GM12878 (cell line): ENCODE data around the gene ATN1. TPM values are rescaled to one million over a fixed set of nuclear protein-coding genes. Genes with fewer than 3 reads are reported as not detected.

Experiments used
- ATAC-seq: fragments of 200-7000 bp; cut with Tn5 transposase; 3 replicates; pipeline ENCODE4 v1.9.1; 2020; ENCODE audit warnings: mild to moderate bottlenecking, moderate library complexity
- BruUV-seq: library from RNA; stranded (reverse); fragments of 400-500 nt; replicated peaks from 2 replicates; lab custom pipeline; 2021; lab: Mats Ljungman, UMichigan
- CTCF ChIA-PET: fragments of 300-600 bp; sonication (Branson Sonifier 250); formaldehyde crosslinking; extraction: SDS; loops from one replicate; lab custom pipeline; 2021; ENCODE audit warnings: inconsistent platforms; lab: Yijun Ruan, JAX
- POLR2A ChIA-PET: fragments of 350-600 bp; formaldehyde crosslinking; extraction: SDS; loops from one replicate; lab custom pipeline; 2021; ENCODE audit warnings: inconsistent platforms; lab: Charles Lee
- RAD21 ChIA-PET: fragments of 300-600 bp; sonication (Branson Sonifier 250); formaldehyde crosslinking; loops from one replicate; lab custom pipeline; 2023; ENCODE audit warnings: antibody characterized with exemption; ENCODE audit not compliant: unreplicated experiment; lab: Charles Lee
- SMC1A ChIA-PET: fragments of 300-600 bp; sonication (Branson Sonifier 250); formaldehyde crosslinking; loops from one replicate; lab custom pipeline; 2023; ENCODE audit not compliant: unreplicated experiment, uncharacterized antibody; lab: Charles Lee
- DNase-seq: peaks from one replicate; pipeline ENCODE4 v3.0.0-alpha.2; 2011; ENCODE audit warnings: low read depth, low spot score
- FAIRE-seq: peaks from 3 replicates; lab custom pipeline; 2011; peaks lifted over from hg19 to GRCh38; lab: Jason Lieb, UNC
- H2AFZ ChIP-seq: 2 replicates; pipeline ENCODE4 v1.6.0; 2011; ENCODE audit warnings: low read depth, low read length, control low read depth; ENCODE audit not compliant: control insufficient read depth
- H3K27ac ChIP-seq: 2 replicates; pipeline ENCODE4 v1.5.1; 2011; ENCODE audit warnings: control low read depth; ENCODE audit not compliant: control insufficient read depth, insufficient read depth
- H3K27me3 ChIP-seq, 2 experiments: replicated peaks in 1 of 2; 2 replicates each; pipeline versions ENCODE4 v1.6.0 to v1.6.1; 2011; ENCODE audit warnings: low read length in 1 of 2; ENCODE audit not compliant: control insufficient read depth in 2 of 2, insufficient read depth in 2 of 2
- H3K36me3 ChIP-seq, 2 experiments: 2 replicates each; pipeline ENCODE4 v1.5.1; 2011; ENCODE audit warnings: low read length in 1 of 2; ENCODE audit not compliant: control insufficient read depth in 2 of 2, insufficient read depth in 2 of 2
- H3K4me1 ChIP-seq: 2 replicates; pipeline ENCODE4 v1.6.1; 2011; ENCODE audit warnings: mild to moderate bottlenecking, low read length, moderate library complexity, mixed read lengths; ENCODE audit not compliant: control insufficient read depth, insufficient read depth
- H3K4me2 ChIP-seq: 2 replicates; pipeline ENCODE4 v1.6.0; 2011; ENCODE audit warnings: control low read depth; ENCODE audit not compliant: control insufficient read depth, insufficient read depth
- H3K4me3 ChIP-seq: fragments of 200-600 bp; sonication (generic); 2 replicates; pipeline ENCODE4 v1.5.1; 2016
- H3K79me2 ChIP-seq: 2 replicates; pipeline ENCODE4 v1.6.0; 2011; ENCODE audit warnings: low read length; ENCODE audit not compliant: control insufficient read depth, insufficient read depth
- H3K9ac ChIP-seq: 2 replicates; pipeline ENCODE4 v1.8.0; 2011; ENCODE audit warnings: low read length, control low read depth, mixed read lengths; ENCODE audit not compliant: control insufficient read depth, insufficient read depth
- H3K9me3 ChIP-seq: replicated peaks from 3 replicates; pipeline ENCODE4 v1.5.1; 2011; ENCODE audit warnings: mild to moderate bottlenecking, low read length; ENCODE audit not compliant: control insufficient read depth, insufficient read depth
- H4K20me1 ChIP-seq: 2 replicates; pipeline ENCODE4 v1.6.0; 2011; ENCODE audit not compliant: control insufficient read depth, insufficient read depth
- E4F1 ChIP-seq: fragments of 450-650 bp; IDR thresholded peaks from 2 replicates; pipeline ENCODE4 v1.6.1; 2018; ENCODE audit warnings: borderline replicate concordance, mild to moderate bottlenecking; ENCODE audit not compliant: partially characterized antibody
- HDGF ChIP-seq: fragments of 450-650 bp; IDR thresholded peaks from 2 replicates; pipeline ENCODE4 v1.6.1; 2016; ENCODE audit warnings: antibody characterized with exemption
- MEF2B ChIP-seq: fragments of 450-650 bp; IDR thresholded peaks from 2 replicates; pipeline ENCODE4 v1.6.1; 2018; ENCODE audit warnings: mild to moderate bottlenecking, moderate library complexity; ENCODE audit not compliant: partially characterized antibody, poor library complexity, severe bottlenecking
- MTA3 ChIP-seq: IDR thresholded peaks from 2 replicates; pipeline ENCODE4 v1.6.1; 2012; ENCODE audit warnings: low read length, inconsistent platforms, borderline replicate concordance
- POLR2A ChIP-seq: IDR thresholded peaks from 2 replicates; pipeline ENCODE4 v1.6.1; 2011; ENCODE audit warnings: low read depth, mild to moderate bottlenecking, low read length
- POU2F2 ChIP-seq: IDR thresholded peaks from 3 replicates; pipeline ENCODE4 v1.6.1; 2011; ENCODE audit warnings: low read depth, mild to moderate bottlenecking, low read length, borderline replicate concordance
- PRDM15 ChIP-seq: fragments of 450-650 bp; formaldehyde crosslinking; IDR thresholded peaks from 2 replicates; pipeline ENCODE4 v1.4.0; 2020; ENCODE audit warnings: mild to moderate bottlenecking, moderate library complexity
- RAD51 ChIP-seq: fragments of 450-650 bp; IDR thresholded peaks from 2 replicates; pipeline ENCODE4 v1.6.1; 2016; ENCODE audit warnings: moderate library complexity, mild to moderate bottlenecking, inconsistent platforms
- SMARCA5 ChIP-seq: fragments of 450-650 bp; IDR thresholded peaks from 2 replicates; pipeline ENCODE4 v1.6.1; 2017; ENCODE audit warnings: mild to moderate bottlenecking
- SUPT20H ChIP-seq: IDR thresholded peaks from 2 replicates; pipeline ENCODE4 v1.6.1; 2011; ENCODE audit warnings: low read depth, mild to moderate bottlenecking, low read length, moderate library complexity, borderline replicate concordance; ENCODE audit not compliant: control insufficient read depth
- TBL1XR1 ChIP-seq: IDR thresholded peaks from 2 replicates; pipeline ENCODE4 v1.6.1; 2012; ENCODE audit warnings: low read depth, low read length, improper control_type of control experiment
- ZBTB33 ChIP-seq: fragments of 450-650 bp; IDR thresholded peaks from 2 replicates; pipeline ENCODE4 v1.6.1; 2017; ENCODE audit warnings: mild to moderate bottlenecking
- WGBS: methylation state at CpG from one replicate; pipeline ENCODE4 v1.1.6; 2016; ENCODE audit warnings: low lambda C conversion rate; ENCODE audit not compliant: insufficient replicate concordance, insufficient coverage; ENCODE audit errors: missing lambda C conversion rate; 5-methylcytosine and 5-hydroxymethylcytosine counted together
- in situ Hi-C: fragments of 300-500 bp; cut with MboI; formaldehyde crosslinking; loops from 9 replicates; pipeline ENCODE4 v1.14.3; 2018; ENCODE audit warnings: mixed read lengths
- intact Hi-C: fragments of 100-400 bp; cut with micrococcal nuclease; formaldehyde crosslinking; loops from one replicate; pipeline ENCODE4 v1.14.2; 2022; ENCODE audit not compliant: unreplicated experiment
- polyA plus RNA-seq, 11 experiments: library from polyadenylated mRNA; depleted of rRNA in 4 of 11; unstranded in 6 of 11; stranded (reverse) in 5 of 11; fragments of >200 nt; fragmentation: Nextera tagmentation in 4 of 11; fragmentation: Illumina TruSeq in 1 of 11; extraction: Ambion mirVana in 4 of 11; extraction: Trizol in 1 of 11; gene quantifications; 1 replicate in 1 of 11; 2 replicates in 10 of 11; pipeline versions ENCODE4 v1.2.1 to v1.2.3, GENCODE V29; 2011 to 2016; ENCODE audit warnings: inconsistent platforms in 2 of 11, missing spikeins in 2 of 11, low read depth in 1 of 11
- total RNA-seq, 4 experiments: library from RNA; depleted of rRNA in 3 of 4; stranded (reverse); fragments of >200 nt in 3 of 4; fragmentation: Illumina TruSeq in 1 of 4; extraction: Trizol in 1 of 4; gene quantifications; 2 replicates each; pipeline versions ENCODE4 v1.2.1 to v1.2.3, GENCODE V29; 2013 to 2021
- TF ChIP-seq, protein P1 (sequence below): IDR thresholded peaks from 2 replicates; pipeline ENCODE4 v1.6.1; 2011; ENCODE audit warnings: low read depth, mild to moderate bottlenecking, low read length, moderate library complexity, borderline replicate concordance; ENCODE audit errors: extremely low read depth

Gene ATN1
- total and polyA plus RNA-seq, 10 of the 15 experiments (the other 5 are each of a cell fraction or from before 2014, with no cell fraction given): 0.08 to 44.5 (median 5.0) TPM

DNA sequence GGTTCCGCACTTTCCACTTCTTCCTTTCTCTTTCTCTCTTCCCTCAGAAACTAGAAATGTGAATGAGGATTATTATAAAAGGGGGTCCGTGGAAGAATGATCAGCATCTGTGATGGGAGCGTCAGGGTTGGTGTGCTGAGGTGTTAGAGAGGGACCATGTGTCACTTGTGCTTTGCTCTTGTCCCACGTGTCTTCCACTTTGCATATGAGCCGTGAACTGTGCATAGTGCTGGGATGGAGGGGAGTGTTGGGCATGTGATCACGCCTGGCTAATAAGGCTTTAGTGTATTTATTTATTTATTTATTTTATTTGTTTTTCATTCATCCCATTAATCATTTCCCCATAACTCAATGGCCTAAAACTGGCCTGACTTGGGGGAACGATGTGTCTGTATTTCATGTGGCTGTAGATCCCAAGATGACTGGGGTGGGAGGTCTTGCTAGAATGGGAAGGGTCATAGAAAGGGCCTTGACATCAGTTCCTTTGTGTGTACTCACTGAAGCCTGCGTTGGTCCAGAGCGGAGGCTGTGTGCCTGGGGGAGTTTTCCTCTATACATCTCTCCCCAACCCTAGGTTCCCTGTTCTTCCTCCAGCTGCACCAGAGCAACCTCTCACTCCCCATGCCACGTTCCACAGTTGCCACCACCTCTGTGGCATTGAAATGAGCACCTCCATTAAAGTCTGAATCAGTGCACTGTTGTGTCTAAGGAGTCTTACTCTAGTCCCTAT is 4.6 kb upstream of the ATN1 start:
- DNase-seq: no peak
- WGBS: 57% methylated on average over 10 of the region's 10 CpGs
- peaks cover 48% of the 10 kb centered on the region for H3K4me1 ChIP-seq
- peaks cover 14% of the 10 kb centered on the region for H3K79me2 ChIP-seq
- H3K4me2 ChIP-seq: peak overlapping the region; percentile 36
- H3K4me3 ChIP-seq: no peak overlapping the region
- FAIRE-seq: peak; percentile 79
- peak overlapping the region; percentile 27; the same call in 1 of the 2 replicates for H3K9ac ChIP-seq
- TSS peak; percentile 95 for BruUV-seq
- intact Hi-C loops: loop anchor here (5.0 kb wide), 2 partner anchors 169 to 189 kb away; partner anchors contain the start of gene C1R
- no peaks in the 10 kb centered on the region for H3K9me3 ChIP-seq
- H3K27me3 ChIP-seq: no peaks in the 10 kb centered on the region
- H3K36me3 ChIP-seq: peaks cover 0 to 8% of the 10 kb centered on the region in 2 experiments; a peak in 2 of 4 replicates
- in situ Hi-C loops: no loop called here
- POLR2A ChIA-PET: interaction anchor here (0.6 to 4.8 kb wide), 5 partner anchors 9 to 32 kb away, joined by 3 to 28 read pairs (median 5); partner anchors contain the start of genes C12orf57 and RNU7-1
- SMC1A ChIA-PET: interaction anchor here (0.8 to 3.9 kb wide), 8 partner anchors 15 to 95 kb away, joined by 3 to 29 read pairs (median 6); partner anchors contain the start of genes C12orf57, LPCAT3, RNU7-1 and SPSB2
- RAD21 ChIA-PET: interaction anchor here (1.1 to 4.6 kb wide), 6 partner anchors 15 to 189 kb away, joined by 3 to 45 read pairs (median 12); partner anchors contain the start of genes C12orf57 and RNU7-1
- no peak overlapping the region; the same call in 1 of the 2 replicates for H2AFZ ChIP-seq
- CTCF ChIA-PET: interaction anchor here (1.0 to 6.2 kb wide), 23 partner anchors 9 to 187 kb away, joined by 3 to 111 read pairs (median 10); partner anchors contain the start of genes C12orf57, C1RL, ENO2 and LRRC23
- H3K27ac ChIP-seq: peak overlapping the region; percentile 36
- ATAC-seq: peak; percentile 30; the same call in 2 of the 3 replicates
- H4K20me1 ChIP-seq: no peaks in the 10 kb centered on the region
- TF ChIP-seq TBL1XR1: no peak
- no peak for TF ChIP-seq SUPT20H
- TF ChIP-seq, protein P1, sequence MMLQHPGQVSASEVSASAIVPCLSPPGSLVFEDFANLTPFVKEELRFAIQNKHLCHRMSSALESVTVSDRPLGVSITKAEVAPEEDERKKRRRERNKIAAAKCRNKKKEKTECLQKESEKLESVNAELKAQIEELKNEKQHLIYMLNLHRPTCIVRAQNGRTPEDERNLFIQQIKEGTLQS: no peak
- peak; percentile 86; the same call in 2 of the 3 replicates for TF ChIP-seq POU2F2
- TF ChIP-seq E4F1: no peak
- TF ChIP-seq SMARCA5: no peak
- 0 out of 2 replicates have a peak, but pooled peaks have one; percentile 11 for TF ChIP-seq HDGF
- peak; percentile 23; the same call in 1 of the 2 replicates for TF ChIP-seq MTA3
- no peak for TF ChIP-seq PRDM15 (CRISPR knock-in tag)
- TF ChIP-seq ZBTB33: no peak
- peak; percentile 27 for TF ChIP-seq MEF2B
- TF ChIP-seq RAD51: peak; percentile 81
- peak; percentile 38; the same call in 1 of the 2 replicates for TF ChIP-seq POLR2A
